ENCODE measurements around the gene SP7. TPM values are rescaled to one million over a fixed set of nuclear protein-coding genes. Genes with fewer than 3 reads are reported as not detected.

Gene SP7
- total and polyA plus RNA-seq, 2 experiments from 2014 or later, result 0.17 TPM; not detected in 1

DNA sequence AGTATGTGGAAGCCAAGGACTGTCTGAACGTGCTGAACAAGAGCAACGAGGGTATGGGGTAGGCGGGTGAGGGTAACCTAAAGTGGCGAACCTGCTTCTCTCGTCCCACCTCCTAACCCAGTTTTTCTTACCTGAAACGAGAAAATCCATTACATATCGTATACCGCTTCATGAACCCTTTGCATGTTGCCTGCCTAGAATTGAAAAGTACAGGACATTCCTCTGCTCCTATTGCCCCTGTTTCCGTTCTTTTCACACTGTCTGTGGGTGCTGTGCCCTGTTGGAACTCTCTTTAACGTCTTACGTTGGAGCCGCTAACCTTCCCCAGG is 40.3 kb downstream of the SP7 start (continued):
- TF ChIP-seq ZNF462 (CRISPR knock-in tag; IDR thresholded peaks at IDR 0.05) (no peak), ZNF114 (CRISPR knock-in tag; IDR thresholded peaks at IDR 0.05) (no peak)

DNA sequence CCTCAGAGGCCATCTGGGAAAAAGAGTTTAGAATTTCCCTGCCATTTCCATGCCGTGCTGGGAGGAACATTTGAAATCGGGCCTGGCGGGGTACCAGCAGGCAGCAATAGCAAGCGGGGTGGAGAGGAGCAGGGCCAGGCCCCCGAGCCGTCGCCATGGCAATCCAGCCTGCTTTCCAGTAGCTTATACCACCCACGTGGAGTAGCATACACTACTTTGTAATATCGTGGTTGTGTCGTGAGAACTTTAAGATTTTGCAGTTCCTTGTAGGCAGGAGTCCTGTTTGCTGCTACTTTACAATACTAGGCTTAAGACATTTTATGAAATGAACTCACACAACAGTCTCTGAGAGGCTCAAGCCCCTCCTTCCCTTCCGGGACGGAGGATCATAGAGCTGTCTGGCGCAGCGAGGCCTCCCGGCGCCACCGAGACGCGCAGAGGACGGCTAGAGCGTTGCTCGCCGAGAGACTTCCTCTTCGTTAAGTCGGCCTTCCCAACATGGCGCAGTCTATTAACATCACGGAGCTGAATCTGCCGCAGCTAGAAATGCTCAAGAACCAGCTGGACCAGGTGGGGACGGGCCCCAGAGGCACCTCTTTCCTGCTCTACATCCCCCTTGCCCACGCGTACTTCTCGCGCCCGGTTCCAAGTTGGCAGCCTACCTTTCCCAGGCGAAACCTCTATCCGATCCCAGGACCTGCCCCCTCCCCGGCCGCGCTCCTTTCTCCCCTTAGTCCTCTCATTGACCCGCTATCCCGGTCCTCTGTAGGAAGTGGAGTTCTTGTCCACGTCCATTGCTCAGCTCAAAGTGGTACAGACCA is 40.9 kb downstream of the SP7 start, which contains the start of gene PFDN5:
Gene PFDN5 (plus strand): TSS at position 473 of the 821 bp plus-strand sequence. CDS start 26 bp downstream, at position 499.
- Histone ChIP-seq H3K27ac (ENCODE audit: low read depth) (peak within 1 kb of the TSS; percentile 80; the same call in 1 of the 2 replicates), H3K4me1 (ENCODE audit: insufficient read depth) (peaks cover 9% of the 10 kb centered on the region; the same call in 1 of the 2 replicates), H2AFZ (peak within 1 kb of the TSS; percentile 82), H3F3A (replicated peaks; ENCODE audit: low read depth) (peaks cover 38% of the 10 kb centered on the region), H3K4me3 (peak within 1 kb of the TSS; percentile 97), H3K36me3 (ENCODE audit: insufficient read depth) (0 out of 2 replicates have a peak, but pooled peaks cover 6% of the 10 kb centered on the region), H3K9me2 (ENCODE audit: insufficient read depth) (no peaks in the 10 kb centered on the region), H4K20me1 (replicated peaks; ENCODE audit: insufficient read depth) (no peaks in the 10 kb centered on the region; the same call in none of the 2 replicates), H3K27me3 (ENCODE audit: insufficient read depth) (no peaks in the 10 kb centered on the region), H3K79me2 (replicated peaks; ENCODE audit: insufficient read depth) (peaks cover 26% of the 10 kb centered on the region), H3K4me2 (peak within 1 kb of the TSS; percentile 93)
- H3K4me1 Mint-ChIP-seq, result peaks cover 20% of the 10 kb centered on the region
- H3K9me3 Mint-ChIP-seq, result no peaks in the 10 kb centered on the region
- peaks cover 13% of the 10 kb centered on the region for H3K27me3 Mint-ChIP-seq (ENCODE audit: insufficient read depth, low read depth, poor library complexity)
- DNase-seq (ENCODE audit: low spot score) (peak; percentile 93), ATAC-seq (peak; percentile 85)
- H3K4me3 Mint-ChIP-seq, result peak within 1 kb of the TSS; percentile 99
- peaks cover 60% of the 10 kb centered on the region for H3K36me3 Mint-ChIP-seq (ENCODE audit: low read depth)
- peak within 1 kb of the TSS; percentile 98 for H3K27ac Mint-ChIP-seq
- TF ChIP-seq EZH2phosphoT487 (IDR thresholded peaks at IDR 0.05; ENCODE audit: unreplicated experiment), result no peak
- no peak for TF ChIP-seq STAT1 (IDR thresholded peaks at IDR 0.05; ENCODE audit: unreplicated experiment)
- TF ChIP-seq ETS1 (IDR thresholded peaks at IDR 0.05), result no peak; the same call in none of the 2 replicates
- no peak for TF ChIP-seq JUNB (IDR thresholded peaks at IDR 0.05; ENCODE audit: unreplicated experiment)
- no peak for TF ChIP-seq NANOG (IDR thresholded peaks at IDR 0.05; ENCODE audit: borderline replicate concordance)
- no peak for TF ChIP-seq EZH2 (IDR thresholded peaks at IDR 0.05; ENCODE audit: low read depth, unreplicated experiment)
- TF ChIP-seq CREB1 (CRISPR knock-in tag; IDR thresholded peaks at IDR 0.05; ENCODE audit: low read depth), result peak; percentile 74
- peak; percentile 84 for TF ChIP-seq POLR2AphosphoS5 (IDR thresholded peaks at IDR 0.05; ENCODE audit: low read depth)
